Endometrium (tissue), 2 donors: ENCODE measurements around the gene OTUD7B.
A peak's percentile ranks its signal among the peaks of the same experiment; 100 is the strongest.
"Not testable (repeated sequence)": the region's sequence is repeated elsewhere in the genome, so short reads cannot be mapped to it uniquely, and the experiment has no call there.

Experiments used
- FAIRE-seq: peaks from 2 replicates; lab custom pipeline; 2012; peaks lifted over from hg19 to GRCh38; lab: Jason Lieb, UNC
- donor health status: control.
- donor health status: control.

Gene OTUD7B

GRCh38 chr1:149942885-149943284, 67.6 kb downstream of the OTUD7B start:
- no peak for FAIRE-seq

- FAIRE-seq, result no peak
These were observed 68.3 kb downstream of the OTUD7B start for GRCh38 chr1:149942207-149942606.

- FAIRE-seq, result no peak
These were observed 70.1 kb downstream of the OTUD7B start for GRCh38 chr1:149940427-149940826.

- not testable (repeated sequence) for FAIRE-seq
These were observed 71.9 kb downstream of the OTUD7B start for GRCh38 chr1:149938668-149939003.

- no peak for FAIRE-seq
These were observed 72.8 kb downstream of the OTUD7B start for GRCh38 chr1:149937759-149938158.

GRCh38 chr1:149936992-149937705, 73.4 kb downstream of the OTUD7B start:
- no peak for FAIRE-seq

GRCh38 chr1:149936170-149936991, 74.1 kb downstream of the OTUD7B start, which contains the start of gene MTMR11:
TSS of gene MTMR11 (minus strand) at chr1:149936879. CDS start at chr1:149936647, 232 bp downstream.
- no peak for FAIRE-seq

GRCh38 chr1:149934356-149934755, 76.2 kb downstream of the OTUD7B start:
- no peak for FAIRE-seq

- no peak for FAIRE-seq
These were observed 77.3 kb downstream of the OTUD7B start for GRCh38 chr1:149933208-149933607.

- no peak for FAIRE-seq
These were observed 78.1 kb downstream of the OTUD7B start for GRCh38 chr1:149932474-149932873.

GRCh38 chr1:149931212-149931790, 79.2 kb downstream of the OTUD7B start:
- no peak for FAIRE-seq

- FAIRE-seq, result no peak
These were observed 80.7 kb downstream of the OTUD7B start for GRCh38 chr1:149929856-149930255.

GRCh38 chr1:149928401-149928724, 82.2 kb downstream of the OTUD7B start:
- no peak for FAIRE-seq

GRCh38 chr1:149927563-149928400, 82.7 kb downstream of the OTUD7B start, which contains the start of gene SF3B4:
TSS of gene SF3B4 (minus strand) at chr1:149927803. CDS start at chr1:149927759, 44 bp downstream.
- peak; percentile 50 for FAIRE-seq

GRCh38 chr1:149927056-149927562, 83.4 kb downstream of the OTUD7B start:
- FAIRE-seq, result no peak

GRCh38 chr1:149926296-149926695, 84.2 kb downstream of the OTUD7B start:
- FAIRE-seq, result no peak

GRCh38 chr1:149925751-149926150, 84.8 kb downstream of the OTUD7B start:
- no peak for FAIRE-seq

- FAIRE-seq, result no peak
These were observed 85.2 kb downstream of the OTUD7B start for GRCh38 chr1:149925345-149925744.

GRCh38 chr1:149923626-149924025, 86.9 kb downstream of the OTUD7B start:
- FAIRE-seq, result no peak

GRCh38 chr1:149917571-149918144, 92.9 kb downstream of the OTUD7B start, which contains the start of gene SV2A:
TSS of gene SV2A (minus strand) at chr1:149917844. CDS start at chr1:149913840, 4,004 bp downstream.
- FAIRE-seq, result no peak

- no peak for FAIRE-seq
These were observed 93.7 kb downstream of the OTUD7B start for GRCh38 chr1:149916898-149917252.
